HG03342 (cell line): ENCODE data around the gene OSBPL6.
"Not testable (repeated sequence)": the region's sequence is repeated elsewhere in the genome, so short reads cannot be mapped to it uniquely, and the experiment has no call there.

ENCODE experiments used
- ATAC-seq: cut with Tn5 transposase; IDR thresholded peaks from one replicate; pipeline ENCODE4 v1.9.1; 2021; ENCODE audit warnings: mild to moderate bottlenecking, moderate library complexity; ENCODE audit not compliant: unreplicated experiment

The OSBPL6 gene

GRCh38 chr2:178394859-178395258 is 200.5 kb downstream of the OSBPL6 start:
- ATAC-seq = no peak

- no peak for ATAC-seq
Measured at GRCh38 chr2:178395295-178395694, 201.0 kb downstream of the OSBPL6 start.

- ATAC-seq = no peak
Measured at GRCh38 chr2:178395941-178396570, 201.7 kb downstream of the OSBPL6 start.

- peak; percentile 87 for ATAC-seq
Measured at GRCh38 chr2:178397002-178397605, 202.8 kb downstream of the OSBPL6 start.

GRCh38 chr2:178401994-178402437 is 207.7 kb downstream of the OSBPL6 start:
- ATAC-seq = no peak

GRCh38 chr2:178403671-178404306 is 209.5 kb downstream of the OSBPL6 start:
- peak; percentile 26 for ATAC-seq

GRCh38 chr2:178404368-178404767 is 210.1 kb downstream of the OSBPL6 start:
- ATAC-seq = peak; percentile 99

GRCh38 chr2:178409261-178409660 is 214.9 kb downstream of the OSBPL6 start:
- no peak for ATAC-seq

- ATAC-seq = no peak
Measured at GRCh38 chr2:178412047-178412446, 217.7 kb downstream of the OSBPL6 start.

GRCh38 chr2:178412453-178412852 is 218.1 kb downstream of the OSBPL6 start:
- ATAC-seq = not testable (repeated sequence)

GRCh38 chr2:178413472-178414265 is 219.4 kb downstream of the OSBPL6 start:
- ATAC-seq = peak; percentile 73

- peak; percentile 80 for ATAC-seq
Measured at GRCh38 chr2:178414266-178415247, 220.2 kb downstream of the OSBPL6 start.

GRCh38 chr2:178415979-178416378 is 221.7 kb downstream of the OSBPL6 start:
- no peak for ATAC-seq

GRCh38 chr2:178417916-178418315 is 223.6 kb downstream of the OSBPL6 start:
- ATAC-seq = no peak

GRCh38 chr2:178418426-178418825 is 224.1 kb downstream of the OSBPL6 start:
- ATAC-seq = no peak

- ATAC-seq = peak; percentile 27
Measured at GRCh38 chr2:178419123-178419522, 224.8 kb downstream of the OSBPL6 start.

GRCh38 chr2:178420463-178420999 is 226.2 kb downstream of the OSBPL6 start:
- ATAC-seq = no peak

- ATAC-seq = no peak
Measured at GRCh38 chr2:178422097-178422496, 227.8 kb downstream of the OSBPL6 start.

GRCh38 chr2:178423746-178424145 is 229.4 kb downstream of the OSBPL6 start:
- ATAC-seq = not testable (repeated sequence)
